Osteocyte (in vitro differentiated cells): ENCODE measurements around the gene ZNF84. TPM values are rescaled to one million over a fixed set of nuclear protein-coding genes. Genes with fewer than 3 reads are reported as not detected.

Source experiments
- DNase-seq: peaks from one replicate; pipeline ENCODE4 v3.0.0; 2021; ENCODE audit warnings: mixed read lengths; ENCODE audit not compliant: unreplicated experiment; ENCODE audit errors: extremely low spot score
- H3K27ac Mint-ChIP-seq: one replicate; pipeline ENCODE4 v1.8.0; 2021; ENCODE audit warnings: mild to moderate bottlenecking, mixed read lengths; ENCODE audit not compliant: unreplicated experiment
- H3K27me3 Mint-ChIP-seq: one replicate; pipeline ENCODE4 v1.8.0; 2021; ENCODE audit warnings: mixed read lengths; ENCODE audit not compliant: unreplicated experiment
- H3K36me3 Mint-ChIP-seq: one replicate; pipeline ENCODE4 v1.8.0; 2021; ENCODE audit warnings: mixed read lengths; ENCODE audit not compliant: unreplicated experiment
- H3K4me1 Mint-ChIP-seq: one replicate; pipeline ENCODE4 v1.8.0; 2021; ENCODE audit warnings: mixed read lengths; ENCODE audit not compliant: unreplicated experiment
- H3K4me3 Mint-ChIP-seq: one replicate; pipeline ENCODE4 v1.8.0; 2021; ENCODE audit warnings: mild to moderate bottlenecking, moderate library complexity, mixed read lengths; ENCODE audit not compliant: unreplicated experiment
- H3K9me3 Mint-ChIP-seq: one replicate; pipeline ENCODE4 v1.8.0; 2021; ENCODE audit warnings: mixed read lengths; ENCODE audit not compliant: unreplicated experiment
- CTCF ChIP-seq: fragments of 200-600 bp; sonication (generic); IDR thresholded peaks from 2 replicates; pipeline ENCODE4 v1.5.0; 2021; ENCODE audit warnings: antibody characterized with exemption, mild to moderate bottlenecking, moderate library complexity
- total RNA-seq: library from RNA; stranded (reverse); gene quantifications from 2 replicates; pipeline ENCODE4 v1.2.1, GENCODE V29; 2021

The ZNF84 gene
- total RNA-seq, 1 donor from 2014 or later: 43.5 TPM

DNA sequence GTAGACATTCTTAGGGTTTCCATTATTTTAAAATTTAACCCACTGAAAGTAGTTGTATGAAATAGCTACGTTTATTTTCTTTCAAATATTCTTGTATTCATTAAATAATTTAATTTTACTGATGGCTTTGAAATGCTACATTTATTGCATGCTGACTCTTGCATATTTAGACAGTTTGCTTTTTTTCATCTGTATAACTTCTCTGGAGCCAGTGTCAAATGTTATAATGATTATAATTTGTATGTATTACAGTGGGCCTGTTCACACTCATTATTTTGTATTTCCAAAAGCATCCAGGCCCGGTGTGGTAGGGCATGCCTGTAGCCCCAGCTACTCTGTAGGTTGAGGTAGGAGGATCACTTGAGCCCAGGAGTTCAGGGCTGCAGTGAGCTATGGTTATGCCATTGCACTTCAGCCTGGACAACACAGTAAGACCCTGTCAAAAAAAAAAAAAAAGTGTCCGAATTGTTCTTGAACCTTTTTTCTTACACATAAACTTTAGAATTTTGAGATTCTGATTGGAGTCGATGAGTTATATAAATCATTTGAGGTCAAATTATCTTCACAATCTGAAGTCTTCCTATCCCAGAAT lies 905 bp downstream of the ZNF84 start:
- H3K27ac Mint-ChIP-seq: peak overlapping the region; percentile 95
- H3K36me3 Mint-ChIP-seq: peaks cover 44% of the 10 kb centered on the region
- no peak for TF ChIP-seq CTCF
- H3K9me3 Mint-ChIP-seq: peaks cover 39% of the 10 kb centered on the region
- peak overlapping the region; percentile 84 for H3K4me3 Mint-ChIP-seq
- H3K4me1 Mint-ChIP-seq: peaks cover 9% of the 10 kb centered on the region
- H3K27me3 Mint-ChIP-seq: no peaks in the 10 kb centered on the region
- DNase-seq: no peak

DNA sequence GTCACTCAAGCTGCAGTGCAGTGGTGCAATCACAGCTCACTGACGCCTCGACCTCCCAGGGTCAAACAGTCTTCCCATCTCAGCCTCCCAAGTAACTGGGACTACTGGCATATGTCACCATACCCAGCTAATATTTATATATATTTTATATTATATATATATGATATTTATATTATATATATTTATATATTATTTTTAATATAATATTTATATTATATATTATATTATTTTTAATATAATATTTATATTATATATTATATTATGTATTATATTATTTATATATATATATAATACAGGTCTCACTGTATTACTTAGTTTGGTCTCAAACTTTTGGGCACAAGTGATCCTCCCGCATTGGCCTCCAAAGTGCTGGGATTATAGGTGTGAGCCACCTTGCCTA lies 9.4 kb downstream of the ZNF84 start:
- no peak for TF ChIP-seq CTCF
- H3K9me3 Mint-ChIP-seq: peaks cover 44% of the 10 kb centered on the region

GRCh38 chr12:133057446-133057845 lies 20.1 kb downstream of the ZNF84 start:
- H3K4me3 Mint-ChIP-seq: no peak overlapping the region
- no peak for DNase-seq
- no peaks in the 10 kb centered on the region for H3K27me3 Mint-ChIP-seq
- peak overlapping the region; percentile 41 for H3K27ac Mint-ChIP-seq
- H3K36me3 Mint-ChIP-seq: peaks cover 72% of the 10 kb centered on the region
- no peaks in the 10 kb centered on the region for H3K4me1 Mint-ChIP-seq
- H3K9me3 Mint-ChIP-seq: peaks cover 44% of the 10 kb centered on the region
- no peak for TF ChIP-seq CTCF

More for the DNA sequence above, 9.4 kb downstream of the ZNF84 start:
- H3K4me1 Mint-ChIP-seq: no peaks in the 10 kb centered on the region
- H3K4me3 Mint-ChIP-seq: no peak overlapping the region
- no peak overlapping the region for H3K27ac Mint-ChIP-seq
- no peak for DNase-seq
- peaks cover 97% of the 10 kb centered on the region for H3K36me3 Mint-ChIP-seq
- H3K27me3 Mint-ChIP-seq: no peaks in the 10 kb centered on the region

DNA sequence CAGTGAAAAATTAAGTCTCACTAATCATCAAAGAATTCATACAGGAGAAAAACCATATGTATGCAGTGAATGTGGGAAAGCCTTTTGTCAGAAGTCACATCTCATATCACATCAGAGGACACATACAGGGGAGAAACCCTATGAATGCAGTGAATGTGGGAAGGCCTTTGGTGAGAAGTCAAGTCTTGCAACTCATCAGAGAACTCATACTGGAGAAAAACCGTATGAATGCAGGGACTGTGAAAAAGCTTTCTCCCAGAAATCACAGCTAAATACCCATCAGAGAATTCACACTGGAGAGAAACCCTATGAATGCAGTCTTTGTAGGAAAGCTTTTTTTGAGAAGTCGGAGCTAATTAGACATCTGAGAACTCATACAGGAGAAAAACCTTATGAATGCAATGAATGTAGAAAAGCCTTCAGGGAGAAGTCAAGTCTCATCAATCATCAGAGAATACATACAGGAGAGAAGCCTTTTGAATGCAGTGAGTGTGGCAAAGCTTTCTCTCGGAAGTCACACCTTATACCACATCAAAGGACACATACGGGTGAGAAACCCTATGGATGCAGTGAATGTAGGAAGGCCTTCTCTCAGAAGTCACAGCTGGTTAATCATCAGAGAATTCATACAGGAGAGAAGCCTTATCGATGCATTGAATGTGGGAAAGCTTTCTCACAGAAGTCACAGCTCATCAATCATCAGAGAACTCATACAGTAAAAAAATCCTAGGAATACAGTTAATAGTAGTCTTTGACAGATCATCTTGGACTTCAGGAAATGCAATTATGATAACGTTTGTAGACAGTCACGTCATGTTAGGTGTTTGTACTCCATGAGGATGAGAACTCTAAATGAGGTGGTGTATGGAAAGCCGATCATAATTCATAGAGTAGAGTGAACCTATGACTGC lies 21.1 kb downstream of the ZNF84 start:
- peak overlapping the region; percentile 41 for H3K27ac Mint-ChIP-seq
- DNase-seq: no peak
- H3K9me3 Mint-ChIP-seq: peaks cover 34% of the 10 kb centered on the region
- no peaks in the 10 kb centered on the region for H3K27me3 Mint-ChIP-seq
- no peak for TF ChIP-seq CTCF
- H3K36me3 Mint-ChIP-seq: peaks cover 70% of the 10 kb centered on the region
- H3K4me3 Mint-ChIP-seq: no peak overlapping the region
- H3K4me1 Mint-ChIP-seq: no peaks in the 10 kb centered on the region

GRCh38 chr12:133061954-133062353 lies 24.6 kb downstream of the ZNF84 start:
- peaks cover 38% of the 10 kb centered on the region for H3K9me3 Mint-ChIP-seq
- H3K27ac Mint-ChIP-seq: no peak overlapping the region
- no peak for TF ChIP-seq CTCF
- H3K27me3 Mint-ChIP-seq: no peaks in the 10 kb centered on the region
- no peak overlapping the region for H3K4me3 Mint-ChIP-seq
- no peak for DNase-seq
- H3K4me1 Mint-ChIP-seq: no peaks in the 10 kb centered on the region
- H3K36me3 Mint-ChIP-seq: peaks cover 46% of the 10 kb centered on the region
